ENCODE results near the gene KEAP1. TPM values are rescaled to one million over a fixed set of nuclear protein-coding genes. Genes with fewer than 3 reads are reported as not detected.
A peak's percentile ranks its signal among the peaks of the same experiment; 100 is the strongest.

The KEAP1 gene
- total and polyA plus RNA-seq, 2 of the 13 experiments (the other 11 are each of a cell fraction or from before 2014, with no cell fraction given): 56.7 to 72.9 TPM

GRCh38 chr19:10503002-10503789 lies at the start of gene KEAP1 (continued):
- TF ChIP-seq ZFP91 (CRISPR knock-in tag; IDR thresholded peaks at IDR 0.05; ENCODE audit: borderline replicate concordance) (peak; percentile 71; the same call in 1 of the 2 replicates), ZNF883 (CRISPR knock-in tag; IDR thresholded peaks at IDR 0.05; ENCODE audit: not compliant biosample characterization) (peak; percentile 70), ZNF260 (CRISPR knock-in tag; IDR thresholded peaks at IDR 0.05; ENCODE audit: borderline replicate concordance, low read depth) (no peak), ZNF552 (CRISPR knock-in tag; IDR thresholded peaks at IDR 0.05; ENCODE audit: borderline replicate concordance) (no peak), SRSF9 (IDR thresholded peaks at IDR 0.05; ENCODE audit: borderline replicate concordance, insufficient read depth, low read depth, low read length, poor library complexity, severe bottlenecking) (no peak), ZSCAN29 (CRISPR knock-in tag; conservative IDR thresholded peaks at IDR 0.05) (peak; percentile 29; the same call in 1 of the 2 replicates), ZFYVE20 (CRISPR knock-in tag; IDR thresholded peaks at IDR 0.05; ENCODE audit: borderline replicate concordance, low read depth) (peak; percentile 29; the same call in 1 of the 2 replicates), PHF21A (CRISPR knock-in tag; IDR thresholded peaks at IDR 0.05) (no peak; the same call in 1 of the 2 replicates), ZNF773 (CRISPR knock-in tag; IDR thresholded peaks at IDR 0.05; ENCODE audit: borderline replicate concordance) (peak; percentile 84; the same call in 1 of the 2 replicates), ZNF562 (CRISPR knock-in tag; IDR thresholded peaks at IDR 0.05; ENCODE audit: borderline replicate concordance) (no peak), KIAA2018 (CRISPR knock-in tag; IDR thresholded peaks at IDR 0.05; ENCODE audit: borderline replicate concordance) (no peak), HNRNPLL (IDR thresholded peaks at IDR 0.05; ENCODE audit: low read depth, low read length, poor library complexity, severe bottlenecking) (peak; percentile 31), ZNF282 (IDR thresholded peaks at IDR 0.05; ENCODE audit: partially characterized antibody) (no peak), RNF2 (conservative IDR thresholded peaks at IDR 0.05; ENCODE audit: low read depth) (no peak; the same call in 1 of the 2 replicates), ZNF891 (CRISPR knock-in tag; IDR thresholded peaks at IDR 0.05) (peak; percentile 70)
- TF ChIP-seq, protein P1, sequence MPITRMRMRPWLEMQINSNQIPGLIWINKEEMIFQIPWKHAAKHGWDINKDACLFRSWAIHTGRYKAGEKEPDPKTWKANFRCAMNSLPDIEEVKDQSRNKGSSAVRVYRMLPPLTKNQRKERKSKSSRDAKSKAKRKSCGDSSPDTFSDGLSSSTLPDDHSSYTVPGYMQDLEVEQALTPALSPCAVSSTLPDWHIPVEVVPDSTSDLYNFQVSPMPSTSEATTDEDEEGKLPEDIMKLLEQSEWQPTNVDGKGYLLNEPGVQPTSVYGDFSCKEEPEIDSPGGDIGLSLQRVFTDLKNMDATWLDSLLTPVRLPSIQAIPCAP (CRISPR knock-in tag; IDR thresholded peaks at IDR 0.05; ENCODE audit: low read depth): no peak

Measured in HepG2 (cell line).